ENCODE results near the gene MAGEA2. TPM values are rescaled to one million over a fixed set of nuclear protein-coding genes. Genes with fewer than 3 reads are reported as not detected.
"Not testable (repeated sequence)": the region's sequence is repeated elsewhere in the genome, so short reads cannot be mapped to it uniquely, and the experiment has no call there.

Gene MAGEA2
- total and polyA plus RNA-seq, 2 donors (not counting 1 experiment from before 2014, with no cell fraction given): not detected

GRCh38 chrX:152761582-152761981, 7.9 kb upstream of the MAGEA2 start:
- H3K9ac ChIP-seq (ENCODE audit: insufficient read depth, low read length); H2AFZ ChIP-seq (ENCODE audit: low read length); H3K27me3 ChIP-seq (ENCODE audit: control insufficient read depth, insufficient read depth, low read length); H3K4me3 ChIP-seq (replicated peaks in 1 of 4; ENCODE audit: control extremely low read depth in 1 of 4, insufficient read depth in 1 of 4, low read depth in 3 of 4, low read length in 4 of 4); H4K20me1 ChIP-seq (ENCODE audit: control insufficient read depth, extremely low read depth, insufficient read depth, low read length); H3K36me3 ChIP-seq (ENCODE audit: control insufficient read depth, insufficient read depth, low read length); H3K4me2 ChIP-seq (ENCODE audit: extremely low read depth, insufficient read depth, low read length); H3K79me2 ChIP-seq (ENCODE audit: control insufficient read depth, insufficient read depth, low read length); H3K9me3 ChIP-seq (ENCODE audit: control insufficient read depth, insufficient read depth, low read depth, low read length); H3K4me1 ChIP-seq (ENCODE audit: control insufficient read depth, extremely low read depth, insufficient read depth, low read length); H3K27ac ChIP-seq (ENCODE audit: insufficient read depth, low read length); DNase-seq (ENCODE audit: low read depth in 2 of 2): not testable (repeated sequence)

GRCh38 chrX:152759544-152759943, 5.9 kb upstream of the MAGEA2 start:
- H4K20me1 ChIP-seq (ENCODE audit: control insufficient read depth, extremely low read depth, insufficient read depth, low read length); DNase-seq (ENCODE audit: low read depth in 2 of 2); H3K79me2 ChIP-seq (ENCODE audit: control insufficient read depth, insufficient read depth, low read length); H3K27ac ChIP-seq (ENCODE audit: insufficient read depth, low read length); H3K36me3 ChIP-seq (ENCODE audit: control insufficient read depth, insufficient read depth, low read length); H3K9me3 ChIP-seq (ENCODE audit: control insufficient read depth, insufficient read depth, low read depth, low read length); H3K4me1 ChIP-seq (ENCODE audit: control insufficient read depth, extremely low read depth, insufficient read depth, low read length); H3K9ac ChIP-seq (ENCODE audit: insufficient read depth, low read length); H3K4me3 ChIP-seq (replicated peaks in 1 of 4; ENCODE audit: control extremely low read depth in 1 of 4, insufficient read depth in 1 of 4, low read depth in 3 of 4, low read length in 4 of 4); H2AFZ ChIP-seq (ENCODE audit: low read length); H3K27me3 ChIP-seq (ENCODE audit: control insufficient read depth, insufficient read depth, low read length); H3K4me2 ChIP-seq (ENCODE audit: extremely low read depth, insufficient read depth, low read length): not testable (repeated sequence)

- not testable (repeated sequence) for H3K27me3 ChIP-seq (ENCODE audit: control insufficient read depth, insufficient read depth, low read length); H3K36me3 ChIP-seq (ENCODE audit: control insufficient read depth, insufficient read depth, low read length); H3K4me2 ChIP-seq (ENCODE audit: extremely low read depth, insufficient read depth, low read length); H4K20me1 ChIP-seq (ENCODE audit: control insufficient read depth, extremely low read depth, insufficient read depth, low read length); H3K4me3 ChIP-seq (replicated peaks in 1 of 4; ENCODE audit: control extremely low read depth in 1 of 4, insufficient read depth in 1 of 4, low read depth in 3 of 4, low read length in 4 of 4); H3K9me3 ChIP-seq (ENCODE audit: control insufficient read depth, insufficient read depth, low read depth, low read length); H3K79me2 ChIP-seq (ENCODE audit: control insufficient read depth, insufficient read depth, low read length); H3K9ac ChIP-seq (ENCODE audit: insufficient read depth, low read length); H3K4me1 ChIP-seq (ENCODE audit: control insufficient read depth, extremely low read depth, insufficient read depth, low read length); DNase-seq (ENCODE audit: low read depth in 2 of 2); H2AFZ ChIP-seq (ENCODE audit: low read length); H3K27ac ChIP-seq (ENCODE audit: insufficient read depth, low read length)
These were observed 5.3 kb upstream of the MAGEA2 start, which contains the start of gene CSAG3 for GRCh38 chrX:152758918-152759317. Gene CSAG3 (plus strand): TSS chrX:152759218.

GRCh38 chrX:152754871-152755270, 1.2 kb upstream of the MAGEA2 start:
- not testable (repeated sequence) for DNase-seq (ENCODE audit: low read depth in 2 of 2); H3K4me3 ChIP-seq (replicated peaks in 1 of 4; ENCODE audit: control extremely low read depth in 1 of 4, insufficient read depth in 1 of 4, low read depth in 3 of 4, low read length in 4 of 4); H3K79me2 ChIP-seq (ENCODE audit: control insufficient read depth, insufficient read depth, low read length); H3K4me2 ChIP-seq (ENCODE audit: extremely low read depth, insufficient read depth, low read length); H3K27ac ChIP-seq (ENCODE audit: insufficient read depth, low read length); H3K4me1 ChIP-seq (ENCODE audit: control insufficient read depth, extremely low read depth, insufficient read depth, low read length); H3K36me3 ChIP-seq (ENCODE audit: control insufficient read depth, insufficient read depth, low read length); H4K20me1 ChIP-seq (ENCODE audit: control insufficient read depth, extremely low read depth, insufficient read depth, low read length); H3K9me3 ChIP-seq (ENCODE audit: control insufficient read depth, insufficient read depth, low read depth, low read length); H3K27me3 ChIP-seq (ENCODE audit: control insufficient read depth, insufficient read depth, low read length); H3K9ac ChIP-seq (ENCODE audit: insufficient read depth, low read length); H2AFZ ChIP-seq (ENCODE audit: low read length)

- no peaks in the 10 kb centered on the region for H3K9me3 ChIP-seq (ENCODE audit: control insufficient read depth, insufficient read depth, low read depth, low read length)
- no peak overlapping the region for H3K9ac ChIP-seq (ENCODE audit: insufficient read depth, low read length)
- no peak for TF ChIP-seq CTCF (conservative IDR thresholded peaks at IDR 0.05 in 1 of 2, IDR thresholded peaks at IDR 0.05 in 1 of 2; ENCODE audit: low read depth in 1 of 2, low read length in 2 of 2)
- no peak for TF ChIP-seq EZH2 (IDR thresholded peaks at IDR 0.05; ENCODE audit: low read length, missing control alignments)
- no peaks in the 10 kb centered on the region for H3K4me1 ChIP-seq (ENCODE audit: control insufficient read depth, extremely low read depth, insufficient read depth, low read length)
- H3K4me2 ChIP-seq (ENCODE audit: extremely low read depth, insufficient read depth, low read length): no peak overlapping the region
- H2AFZ ChIP-seq (ENCODE audit: low read length): no peak overlapping the region
- H3K27ac ChIP-seq (ENCODE audit: insufficient read depth, low read length): no peak overlapping the region
- no peaks in the 10 kb centered on the region for H3K36me3 ChIP-seq (ENCODE audit: control insufficient read depth, insufficient read depth, low read length)
- no peaks in the 10 kb centered on the region for H4K20me1 ChIP-seq (ENCODE audit: control insufficient read depth, extremely low read depth, insufficient read depth, low read length)
- H3K4me3 ChIP-seq (replicated peaks in 1 of 4; ENCODE audit: control extremely low read depth in 1 of 4, insufficient read depth in 1 of 4, low read depth in 3 of 4, low read length in 4 of 4): no peak overlapping the region
- H3K27me3 ChIP-seq (ENCODE audit: control insufficient read depth, insufficient read depth, low read length): no peaks in the 10 kb centered on the region
- no peak for DNase-seq (ENCODE audit: low read depth in 2 of 2)
- H3K79me2 ChIP-seq (ENCODE audit: control insufficient read depth, insufficient read depth, low read length): no peaks in the 10 kb centered on the region
These were observed 15.1 kb downstream of the MAGEA2 start for GRCh38 chrX:152738560-152738959.

- H3K36me3 ChIP-seq (ENCODE audit: control insufficient read depth, insufficient read depth, low read length); H4K20me1 ChIP-seq (ENCODE audit: control insufficient read depth, extremely low read depth, insufficient read depth, low read length); H3K4me1 ChIP-seq (ENCODE audit: control insufficient read depth, extremely low read depth, insufficient read depth, low read length); H3K27me3 ChIP-seq (ENCODE audit: control insufficient read depth, insufficient read depth, low read length); DNase-seq (ENCODE audit: low read depth in 2 of 2); H3K79me2 ChIP-seq (ENCODE audit: control insufficient read depth, insufficient read depth, low read length); H3K4me3 ChIP-seq (replicated peaks in 1 of 4; ENCODE audit: control extremely low read depth in 1 of 4, insufficient read depth in 1 of 4, low read depth in 3 of 4, low read length in 4 of 4); H3K9me3 ChIP-seq (ENCODE audit: control insufficient read depth, insufficient read depth, low read depth, low read length); H3K27ac ChIP-seq (ENCODE audit: insufficient read depth, low read length); H3K9ac ChIP-seq (ENCODE audit: insufficient read depth, low read length); H2AFZ ChIP-seq (ENCODE audit: low read length); H3K4me2 ChIP-seq (ENCODE audit: extremely low read depth, insufficient read depth, low read length): not testable (repeated sequence)
These were observed 17.1 kb downstream of the MAGEA2 start for GRCh38 chrX:152736528-152736927.
